HEK293 (cell line): ENCODE results near the gene TNFRSF6B.
A peak's percentile ranks its signal among the peaks of the same experiment; 100 is the strongest.

Source experiments
- CTCF ChIA-PET: fragments of 350-600 bp; formaldehyde crosslinking; extraction: SDS; loops from one replicate; lab custom pipeline; 2021; ENCODE audit warnings: antibody characterized with exemption; lab: Yijun Ruan, JAX
- POLR2A ChIA-PET: fragments of 300-600 bp; formaldehyde crosslinking; extraction: SDS; loops from one replicate; lab custom pipeline; 2020; ENCODE audit warnings: antibody characterized with exemption, inconsistent platforms; lab: Yijun Ruan, JAX
- H3K27ac ChIP-seq: fragments of 200-500 bp; sonication (Bioruptor generic); 2 replicates; pipeline ENCODE4 v1.5.1; 2014; ENCODE audit warnings: low read depth, low read length, control low read depth, inconsistent platforms; ENCODE audit errors: extremely low read depth
- H3K36me3 ChIP-seq, 2 experiments: fragments of 200-500 bp in 1 of 2; sonication (Bioruptor generic) in 1 of 2; 1 replicate in 1 of 2; 2 replicates in 1 of 2; pipeline ENCODE4 v1.5.1; 2014 to 2017; ENCODE audit warnings: inconsistent platforms in 2 of 2, low read length in 2 of 2; ENCODE audit not compliant: control insufficient read depth in 2 of 2, insufficient read depth in 1 of 2
- H3K4me1 ChIP-seq: fragments of 200-500 bp; sonication (Bioruptor generic); 2 replicates; pipeline ENCODE4 v1.5.1; 2014; ENCODE audit warnings: mild to moderate bottlenecking, low read length, inconsistent platforms; ENCODE audit not compliant: control insufficient read depth, insufficient read depth
- H3K4me3 ChIP-seq: 2 replicates; pipeline ENCODE4 v1.5.1; 2011; ENCODE audit warnings: low read depth, mild to moderate bottlenecking, control low read depth, low read length, moderate library complexity
- H3K9me3 ChIP-seq: fragments of 200-500 bp; sonication (Bioruptor generic); 2 replicates; pipeline ENCODE4 v1.5.1; 2014; ENCODE audit warnings: low read depth, low read length, inconsistent platforms; ENCODE audit not compliant: control insufficient read depth, insufficient read depth
- EGR2 ChIP-seq: fragments of 450-650 bp; formaldehyde crosslinking; IDR thresholded peaks from 2 replicates; pipeline ENCODE4 v1.5.1; 2016; ENCODE audit warnings: low read depth, missing biosample characterization, missing genetic modification characterization
- GLIS1 ChIP-seq: fragments of 450-650 bp; formaldehyde crosslinking; IDR thresholded peaks from 2 replicates; pipeline ENCODE4 v1.5.1; 2016; ENCODE audit warnings: missing biosample characterization, missing genetic modification characterization
- HOXA7 ChIP-seq: sonication (generic); formaldehyde crosslinking; IDR thresholded peaks from 2 replicates; pipeline ENCODE4 v1.8.1; 2022; ENCODE audit warnings: missing genetic modification reagents, borderline replicate concordance
- IKZF3 ChIP-seq: fragments of 450-650 bp; IDR thresholded peaks from 2 replicates; pipeline ENCODE4 v1.5.0; 2018; ENCODE audit warnings: missing biosample characterization, mild to moderate bottlenecking, missing genetic modification characterization, moderate library complexity
- REPIN1 ChIP-seq: fragments of 450-650 bp; formaldehyde crosslinking; IDR thresholded peaks from 2 replicates; pipeline ENCODE4 v1.5.1; 2017; ENCODE audit warnings: missing biosample characterization, missing genetic modification characterization, low read depth
- TCF7L2 ChIP-seq: IDR thresholded peaks from 2 replicates; pipeline ENCODE4 v1.6.1; 2011; ENCODE audit warnings: low read depth, mild to moderate bottlenecking, inconsistent platforms, low read length, moderate library complexity, borderline replicate concordance
- ZBTB17 ChIP-seq: fragments of 450-650 bp; formaldehyde crosslinking; IDR thresholded peaks from 2 replicates; pipeline ENCODE4 v1.5.1; 2016; ENCODE audit warnings: missing biosample characterization, missing genetic modification characterization
- ZFP37 ChIP-seq: fragments of 450-650 bp; formaldehyde crosslinking; IDR thresholded peaks from 2 replicates; pipeline ENCODE4 v1.5.1; 2016; ENCODE audit warnings: missing biosample characterization, missing genetic modification characterization
- ZFP41 ChIP-seq: fragments of 450-650 bp; formaldehyde crosslinking; IDR thresholded peaks from 2 replicates; pipeline ENCODE4 v1.5.1; 2016; ENCODE audit warnings: missing biosample characterization, missing genetic modification characterization, borderline replicate concordance
- ZNF138 ChIP-seq: fragments of 450-650 bp; formaldehyde crosslinking; IDR thresholded peaks from 2 replicates; pipeline ENCODE4 v1.5.1; 2016; ENCODE audit warnings: missing biosample characterization, missing genetic modification characterization, borderline replicate concordance
- ZNF184 ChIP-seq: fragments of 450-650 bp; IDR thresholded peaks from 2 replicates; pipeline ENCODE4 v1.5.1; 2018; ENCODE audit warnings: missing biosample characterization, mild to moderate bottlenecking, missing genetic modification characterization
- ZNF2 ChIP-seq: fragments of 450-650 bp; formaldehyde crosslinking; IDR thresholded peaks from 2 replicates; pipeline ENCODE4 v1.5.1; 2016; ENCODE audit warnings: missing biosample characterization, missing genetic modification characterization
- ZNF214 ChIP-seq: fragments of 450-650 bp; formaldehyde crosslinking; IDR thresholded peaks from 2 replicates; pipeline ENCODE4 v1.5.1; 2017; ENCODE audit warnings: missing biosample characterization, mild to moderate bottlenecking, missing genetic modification characterization, borderline replicate concordance
- ZNF23 ChIP-seq: fragments of 450-650 bp; formaldehyde crosslinking; IDR thresholded peaks from 2 replicates; pipeline ENCODE4 v1.5.1; 2016; ENCODE audit warnings: missing biosample characterization, missing genetic modification characterization, borderline replicate concordance
- ZNF510 ChIP-seq: fragments of 450-650 bp; formaldehyde crosslinking; IDR thresholded peaks from 2 replicates; pipeline ENCODE4 v1.5.1; 2018; ENCODE audit warnings: mild to moderate bottlenecking, missing genetic modification characterization, missing biosample characterization; ENCODE audit not compliant: insufficient replicate concordance
- ZNF548 ChIP-seq: fragments of 450-650 bp; formaldehyde crosslinking; IDR thresholded peaks from 2 replicates; pipeline ENCODE4 v1.5.1; 2016; ENCODE audit warnings: missing biosample characterization, missing genetic modification characterization
- ZNF561 ChIP-seq: fragments of 450-650 bp; IDR thresholded peaks from 2 replicates; pipeline ENCODE4 v1.5.1; 2018; ENCODE audit warnings: missing biosample characterization, missing genetic modification characterization, borderline replicate concordance
- ZNF707 ChIP-seq: fragments of 450-650 bp; formaldehyde crosslinking; IDR thresholded peaks from 2 replicates; pipeline ENCODE4 v1.5.1; 2016; ENCODE audit warnings: missing biosample characterization, missing genetic modification characterization
- TF ChIP-seq, protein P1 (sequence below): fragments of 450-650 bp; formaldehyde crosslinking; IDR thresholded peaks from 2 replicates; pipeline ENCODE4 v1.5.1; 2016; ENCODE audit warnings: missing biosample characterization, missing genetic modification characterization
- TF ChIP-seq, protein P2 (sequence below): fragments of 450-650 bp; formaldehyde crosslinking; IDR thresholded peaks from 2 replicates; pipeline ENCODE4 v1.5.1; 2017; ENCODE audit warnings: missing biosample characterization, missing genetic modification characterization
- TF ChIP-seq, protein P3 (sequence below): fragments of 450-650 bp; formaldehyde crosslinking; IDR thresholded peaks from 2 replicates; pipeline ENCODE4 v1.5.1; 2016; ENCODE audit warnings: missing biosample characterization, missing genetic modification characterization
- TF ChIP-seq, protein P4 (sequence below): fragments of 450-650 bp; IDR thresholded peaks from 2 replicates; pipeline ENCODE4 v1.5.1; 2018; ENCODE audit warnings: missing biosample characterization, missing genetic modification characterization
- TF ChIP-seq, protein P5 (sequence below): fragments of 450-650 bp; formaldehyde crosslinking; IDR thresholded peaks from 2 replicates; pipeline ENCODE4 v1.5.0; 2017; ENCODE audit warnings: missing biosample characterization, missing genetic modification characterization, borderline replicate concordance
- TF ChIP-seq, protein P6 (sequence below): fragments of 450-650 bp; formaldehyde crosslinking; IDR thresholded peaks from 2 replicates; pipeline ENCODE4 v1.5.1; 2016; ENCODE audit warnings: missing biosample characterization, missing genetic modification characterization

The TNFRSF6B gene

DNA sequence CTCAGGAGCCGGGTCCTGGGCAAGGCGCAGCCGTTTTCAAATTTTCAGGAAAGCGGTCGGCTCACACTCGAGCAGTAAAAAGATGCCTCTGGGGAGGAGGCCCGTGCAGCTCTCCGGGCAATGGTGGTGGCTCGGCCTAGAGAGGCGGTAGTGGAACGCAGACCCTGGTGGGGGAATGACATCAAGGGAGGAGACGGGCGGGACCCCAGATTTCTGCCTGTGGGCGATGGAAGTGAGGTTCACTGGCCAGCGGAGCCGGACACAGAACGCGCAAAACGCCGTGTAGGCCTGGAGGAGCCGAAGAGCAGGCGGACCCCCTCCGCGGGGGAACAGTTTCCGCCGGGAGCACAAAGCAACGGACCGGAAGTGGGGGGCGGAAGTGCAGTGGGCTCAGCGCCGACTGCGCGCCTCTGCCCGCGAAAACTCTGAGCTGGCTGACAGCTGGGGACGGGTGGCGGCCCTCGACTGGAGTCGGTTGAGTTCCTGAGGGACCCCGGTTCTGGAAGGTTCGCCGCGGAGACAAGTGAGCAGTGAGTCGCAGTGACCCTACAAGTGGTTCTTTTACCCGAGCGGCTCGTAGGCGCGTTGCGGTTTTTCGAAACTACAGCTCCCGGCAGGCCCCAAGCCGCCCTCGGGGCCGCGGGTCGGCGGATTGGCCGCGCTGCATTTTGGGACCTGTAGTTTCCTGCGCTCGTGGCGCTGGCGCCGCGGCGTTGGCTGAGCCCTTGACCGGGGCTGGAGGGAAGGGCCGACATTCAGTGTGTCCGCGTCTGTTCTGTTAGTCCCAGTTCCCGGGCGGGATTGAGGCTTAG lies 38.3 kb upstream of the TNFRSF6B start, which contains the start of gene RTEL1 (continued):
- TF ChIP-seq ZFP41 (tag by site-specific recombination): peak; percentile 59; the same call in 1 of the 2 replicates
- TF ChIP-seq ZNF2: peak; percentile 89
- TF ChIP-seq, protein P1, sequence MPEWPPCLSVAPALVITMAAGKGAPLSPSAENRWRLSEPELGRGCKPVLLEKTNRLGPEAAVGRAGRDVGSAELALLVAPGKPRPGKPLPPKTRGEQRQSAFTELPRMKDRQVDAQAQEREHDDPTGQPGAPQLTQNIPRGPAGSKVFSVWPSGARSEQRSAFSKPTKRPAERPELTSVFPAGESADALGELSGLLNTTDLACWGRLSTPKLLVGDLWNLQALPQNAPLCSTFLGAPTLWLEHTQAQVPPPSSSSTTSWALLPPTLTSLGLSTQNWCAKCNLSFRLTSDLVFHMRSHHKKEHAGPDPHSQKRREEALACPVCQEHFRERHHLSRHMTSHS: no peak
- peak; percentile 4 for TF ChIP-seq GLIS1 (tag by site-specific recombination)
- 0 out of 2 replicates have a peak, but pooled peaks have one; percentile 40 for TF ChIP-seq ZNF184
- TF ChIP-seq, protein P2, sequence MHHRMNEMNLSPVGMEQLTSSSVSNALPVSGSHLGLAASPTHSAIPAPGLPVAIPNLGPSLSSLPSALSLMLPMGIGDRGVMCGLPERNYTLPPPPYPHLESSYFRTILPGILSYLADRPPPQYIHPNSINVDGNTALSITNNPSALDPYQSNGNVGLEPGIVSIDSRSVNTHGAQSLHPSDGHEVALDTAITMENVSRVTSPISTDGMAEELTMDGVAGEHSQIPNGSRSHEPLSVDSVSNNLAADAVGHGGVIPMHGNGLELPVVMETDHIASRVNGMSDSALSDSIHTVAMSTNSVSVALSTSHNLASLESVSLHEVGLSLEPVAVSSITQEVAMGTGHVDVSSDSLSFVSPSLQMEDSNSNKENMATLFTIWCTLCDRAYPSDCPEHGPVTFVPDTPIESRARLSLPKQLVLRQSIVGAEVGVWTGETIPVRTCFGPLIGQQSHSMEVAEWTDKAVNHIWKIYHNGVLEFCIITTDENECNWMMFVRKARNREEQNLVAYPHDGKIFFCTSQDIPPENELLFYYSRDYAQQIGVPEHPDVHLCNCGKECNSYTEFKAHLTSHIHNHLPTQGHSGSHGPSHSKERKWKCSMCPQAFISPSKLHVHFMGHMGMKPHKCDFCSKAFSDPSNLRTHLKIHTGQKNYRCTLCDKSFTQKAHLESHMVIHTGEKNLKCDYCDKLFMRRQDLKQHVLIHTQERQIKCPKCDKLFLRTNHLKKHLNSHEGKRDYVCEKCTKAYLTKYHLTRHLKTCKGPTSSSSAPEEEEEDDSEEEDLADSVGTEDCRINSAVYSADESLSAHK (tag by site-specific recombination): peak; percentile 50
- TF ChIP-seq, protein P3, sequence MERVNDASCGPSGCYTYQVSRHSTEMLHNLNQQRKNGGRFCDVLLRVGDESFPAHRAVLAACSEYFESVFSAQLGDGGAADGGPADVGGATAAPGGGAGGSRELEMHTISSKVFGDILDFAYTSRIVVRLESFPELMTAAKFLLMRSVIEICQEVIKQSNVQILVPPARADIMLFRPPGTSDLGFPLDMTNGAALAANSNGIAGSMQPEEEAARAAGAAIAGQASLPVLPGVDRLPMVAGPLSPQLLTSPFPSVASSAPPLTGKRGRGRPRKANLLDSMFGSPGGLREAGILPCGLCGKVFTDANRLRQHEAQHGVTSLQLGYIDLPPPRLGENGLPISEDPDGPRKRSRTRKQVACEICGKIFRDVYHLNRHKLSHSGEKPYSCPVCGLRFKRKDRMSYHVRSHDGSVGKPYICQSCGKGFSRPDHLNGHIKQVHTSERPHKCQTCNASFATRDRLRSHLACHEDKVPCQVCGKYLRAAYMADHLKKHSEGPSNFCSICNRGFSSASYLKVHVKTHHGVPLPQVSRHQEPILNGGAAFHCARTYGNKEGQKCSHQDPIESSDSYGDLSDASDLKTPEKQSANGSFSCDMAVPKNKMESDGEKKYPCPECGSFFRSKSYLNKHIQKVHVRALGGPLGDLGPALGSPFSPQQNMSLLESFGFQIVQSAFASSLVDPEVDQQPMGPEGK: peak; percentile 72
- peak; percentile 95 for TF ChIP-seq ZNF561
- no peak for TF ChIP-seq ZNF138 (tag by site-specific recombination)
- peak; percentile 90 for TF ChIP-seq ZBTB17

DNA sequence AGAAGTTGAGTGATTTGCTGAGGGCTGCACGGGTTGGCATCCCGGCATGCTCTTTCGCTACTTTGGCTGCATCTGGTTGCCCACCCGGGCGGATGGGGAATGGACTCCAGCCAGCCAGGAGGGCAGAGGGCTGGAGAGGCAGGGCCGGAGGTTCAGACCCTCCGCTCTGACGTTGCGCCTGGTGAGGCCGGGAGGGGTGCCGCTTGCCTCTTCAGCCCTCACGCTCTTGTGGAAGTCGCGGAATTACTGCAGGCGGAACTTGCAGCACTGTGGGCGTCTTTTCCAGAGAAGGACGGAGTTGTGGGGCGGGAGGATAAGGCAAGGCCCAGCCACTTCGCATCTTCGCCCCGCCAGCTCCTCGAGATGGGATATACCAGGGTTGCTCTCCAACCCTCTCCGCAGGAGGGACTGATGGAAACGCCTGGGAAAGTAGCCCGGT lies 37.7 kb upstream of the TNFRSF6B start:
- Histone ChIP-seq H3K4me3 (peak overlapping the region; percentile 93), H3K4me1 (no peaks in the 10 kb centered on the region), H3K27ac (peak overlapping the region; percentile 81; the same call in 1 of the 2 replicates), H3K9me3 (no peaks in the 10 kb centered on the region), H3K36me3 (peaks cover 0 to 36% of the 10 kb centered on the region in 2 experiments; a peak in 1 of 3 replicates)
- ChIA-PET CTCF (no interaction called here), POLR2A (interaction anchor here (0.8 to 1.7 kb wide), 17 partner anchors 9 to 322 kb away, joined by 3 to 15 read pairs (median 4); partner anchors contain the start of genes ARFRP1, GMEB2, HELZ2 and PRPF6)
- TF ChIP-seq TCF7L2 (no peak), ZNF214 (tag by site-specific recombination) (no peak), HOXA7 (CRISPR knock-in tag) (no peak), ZNF23 (tag by site-specific recombination) (no peak), ZNF510 (tag by site-specific recombination) (no peak), ZNF707 (tag by site-specific recombination) (no peak), IKZF3 (no peak), REPIN1 (tag by site-specific recombination) (no peak), ZNF548 (tag by site-specific recombination) (no peak), EGR2 (tag by site-specific recombination) (peak; percentile 25; the same call in 1 of the 2 replicates), ZFP37 (tag by site-specific recombination) (no peak)
- TF ChIP-seq, protein P4, sequence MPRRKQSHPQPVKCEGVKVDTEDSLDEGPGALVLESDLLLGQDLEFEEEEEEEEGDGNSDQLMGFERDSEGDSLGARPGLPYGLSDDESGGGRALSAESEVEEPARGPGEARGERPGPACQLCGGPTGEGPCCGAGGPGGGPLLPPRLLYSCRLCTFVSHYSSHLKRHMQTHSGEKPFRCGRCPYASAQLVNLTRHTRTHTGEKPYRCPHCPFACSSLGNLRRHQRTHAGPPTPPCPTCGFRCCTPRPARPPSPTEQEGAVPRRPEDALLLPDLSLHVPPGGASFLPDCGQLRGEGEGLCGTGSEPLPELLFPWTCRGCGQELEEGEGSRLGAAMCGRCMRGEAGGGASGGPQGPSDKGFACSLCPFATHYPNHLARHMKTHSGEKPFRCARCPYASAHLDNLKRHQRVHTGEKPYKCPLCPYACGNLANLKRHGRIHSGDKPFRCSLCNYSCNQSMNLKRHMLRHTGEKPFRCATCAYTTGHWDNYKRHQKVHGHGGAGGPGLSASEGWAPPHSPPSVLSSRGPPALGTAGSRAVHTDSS (tag by site-specific recombination): no peak
- TF ChIP-seq, protein P5, sequence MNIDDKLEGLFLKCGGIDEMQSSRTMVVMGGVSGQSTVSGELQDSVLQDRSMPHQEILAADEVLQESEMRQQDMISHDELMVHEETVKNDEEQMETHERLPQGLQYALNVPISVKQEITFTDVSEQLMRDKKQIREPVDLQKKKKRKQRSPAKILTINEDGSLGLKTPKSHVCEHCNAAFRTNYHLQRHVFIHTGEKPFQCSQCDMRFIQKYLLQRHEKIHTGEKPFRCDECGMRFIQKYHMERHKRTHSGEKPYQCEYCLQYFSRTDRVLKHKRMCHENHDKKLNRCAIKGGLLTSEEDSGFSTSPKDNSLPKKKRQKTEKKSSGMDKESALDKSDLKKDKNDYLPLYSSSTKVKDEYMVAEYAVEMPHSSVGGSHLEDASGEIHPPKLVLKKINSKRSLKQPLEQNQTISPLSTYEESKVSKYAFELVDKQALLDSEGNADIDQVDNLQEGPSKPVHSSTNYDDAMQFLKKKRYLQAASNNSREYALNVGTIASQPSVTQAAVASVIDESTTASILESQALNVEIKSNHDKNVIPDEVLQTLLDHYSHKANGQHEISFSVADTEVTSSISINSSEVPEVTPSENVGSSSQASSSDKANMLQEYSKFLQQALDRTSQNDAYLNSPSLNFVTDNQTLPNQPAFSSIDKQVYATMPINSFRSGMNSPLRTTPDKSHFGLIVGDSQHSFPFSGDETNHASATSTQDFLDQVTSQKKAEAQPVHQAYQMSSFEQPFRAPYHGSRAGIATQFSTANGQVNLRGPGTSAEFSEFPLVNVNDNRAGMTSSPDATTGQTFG: no peak
- TF ChIP-seq, protein P6, sequence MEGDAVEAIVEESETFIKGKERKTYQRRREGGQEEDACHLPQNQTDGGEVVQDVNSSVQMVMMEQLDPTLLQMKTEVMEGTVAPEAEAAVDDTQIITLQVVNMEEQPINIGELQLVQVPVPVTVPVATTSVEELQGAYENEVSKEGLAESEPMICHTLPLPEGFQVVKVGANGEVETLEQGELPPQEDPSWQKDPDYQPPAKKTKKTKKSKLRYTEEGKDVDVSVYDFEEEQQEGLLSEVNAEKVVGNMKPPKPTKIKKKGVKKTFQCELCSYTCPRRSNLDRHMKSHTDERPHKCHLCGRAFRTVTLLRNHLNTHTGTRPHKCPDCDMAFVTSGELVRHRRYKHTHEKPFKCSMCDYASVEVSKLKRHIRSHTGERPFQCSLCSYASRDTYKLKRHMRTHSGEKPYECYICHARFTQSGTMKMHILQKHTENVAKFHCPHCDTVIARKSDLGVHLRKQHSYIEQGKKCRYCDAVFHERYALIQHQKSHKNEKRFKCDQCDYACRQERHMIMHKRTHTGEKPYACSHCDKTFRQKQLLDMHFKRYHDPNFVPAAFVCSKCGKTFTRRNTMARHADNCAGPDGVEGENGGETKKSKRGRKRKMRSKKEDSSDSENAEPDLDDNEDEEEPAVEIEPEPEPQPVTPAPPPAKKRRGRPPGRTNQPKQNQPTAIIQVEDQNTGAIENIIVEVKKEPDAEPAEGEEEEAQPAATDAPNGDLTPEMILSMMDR (tag by site-specific recombination): 0 out of 2 replicates have a peak, but pooled peaks have one; percentile 18
